GM19463 (cell line): ENCODE data around the gene INHBE.
"Not testable (repeated sequence)": the region's sequence is repeated elsewhere in the genome, so short reads cannot be mapped to it uniquely, and the experiment has no call there.

Experiments used
- ATAC-seq: cut with Tn5 transposase; IDR thresholded peaks from one replicate; pipeline ENCODE4 v1.9.1; 2021; ENCODE audit warnings: mild to moderate bottlenecking, moderate library complexity; ENCODE audit not compliant: unreplicated experiment

INHBE gene

DNA sequence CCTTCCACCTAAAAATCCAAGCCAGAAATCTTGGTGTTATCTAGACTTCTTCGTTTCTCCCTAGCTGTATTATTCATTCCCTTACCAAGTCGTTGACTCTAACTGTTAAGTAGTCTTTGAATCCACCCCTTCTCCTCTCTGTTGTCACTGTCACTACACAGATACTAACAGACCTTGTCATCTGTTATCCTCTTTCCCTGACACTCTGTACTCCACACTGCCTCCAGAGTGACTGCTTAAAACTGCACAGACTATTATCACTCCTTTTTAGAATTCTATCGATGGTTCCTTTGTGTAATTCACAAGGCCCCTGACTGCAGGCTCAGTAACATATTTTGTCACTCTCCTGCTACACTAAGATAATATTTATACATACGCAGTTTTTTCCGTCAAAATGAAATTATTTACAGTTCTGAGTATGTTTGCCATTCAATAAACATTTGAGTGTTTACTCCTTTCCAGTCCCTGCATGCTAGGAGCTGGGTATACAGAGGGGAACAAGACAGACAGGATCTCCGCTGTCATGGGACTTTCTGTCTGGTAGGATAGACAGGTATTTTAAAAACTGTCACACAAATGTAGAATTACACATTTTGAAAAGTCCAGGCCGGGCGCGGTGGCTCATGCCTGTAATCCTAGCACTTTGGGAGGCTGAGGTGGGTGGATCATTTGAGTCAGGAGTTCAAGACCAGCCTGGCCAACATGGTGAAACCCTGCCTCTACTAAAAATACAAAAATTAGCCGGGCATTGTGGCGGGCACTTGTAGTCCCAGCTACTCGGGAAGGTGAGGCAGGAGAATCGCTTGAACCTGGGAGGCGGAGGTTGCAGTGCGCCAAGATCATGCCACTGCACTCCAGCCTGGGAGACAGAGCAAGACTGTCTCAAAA, 36.5 kb downstream of the INHBE start:
- no peak for ATAC-seq

- ATAC-seq, result not testable (repeated sequence)
Observed at GRCh38 chr12:57495051-57495701, 40.1 kb downstream of the INHBE start.

DNA sequence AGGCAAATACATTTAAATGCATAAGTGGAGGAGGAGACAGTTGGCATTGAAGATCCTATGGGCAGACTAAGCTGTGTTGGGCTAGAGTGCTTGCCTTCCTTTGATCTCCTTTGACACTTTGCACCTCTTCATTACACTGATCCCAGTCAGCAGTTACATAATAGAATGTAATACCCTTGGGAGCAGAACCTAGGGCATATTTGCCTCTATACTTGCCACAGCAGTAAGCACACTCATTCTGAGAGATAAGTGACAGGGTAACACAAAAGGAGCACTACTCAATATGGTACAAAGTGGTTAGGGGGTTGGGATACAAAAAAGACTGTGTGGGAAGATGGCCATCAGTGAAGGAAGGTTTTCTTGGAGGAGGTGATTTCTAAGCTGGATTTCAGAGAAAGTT, 41.7 kb downstream of the INHBE start:
- no peak for ATAC-seq

DNA sequence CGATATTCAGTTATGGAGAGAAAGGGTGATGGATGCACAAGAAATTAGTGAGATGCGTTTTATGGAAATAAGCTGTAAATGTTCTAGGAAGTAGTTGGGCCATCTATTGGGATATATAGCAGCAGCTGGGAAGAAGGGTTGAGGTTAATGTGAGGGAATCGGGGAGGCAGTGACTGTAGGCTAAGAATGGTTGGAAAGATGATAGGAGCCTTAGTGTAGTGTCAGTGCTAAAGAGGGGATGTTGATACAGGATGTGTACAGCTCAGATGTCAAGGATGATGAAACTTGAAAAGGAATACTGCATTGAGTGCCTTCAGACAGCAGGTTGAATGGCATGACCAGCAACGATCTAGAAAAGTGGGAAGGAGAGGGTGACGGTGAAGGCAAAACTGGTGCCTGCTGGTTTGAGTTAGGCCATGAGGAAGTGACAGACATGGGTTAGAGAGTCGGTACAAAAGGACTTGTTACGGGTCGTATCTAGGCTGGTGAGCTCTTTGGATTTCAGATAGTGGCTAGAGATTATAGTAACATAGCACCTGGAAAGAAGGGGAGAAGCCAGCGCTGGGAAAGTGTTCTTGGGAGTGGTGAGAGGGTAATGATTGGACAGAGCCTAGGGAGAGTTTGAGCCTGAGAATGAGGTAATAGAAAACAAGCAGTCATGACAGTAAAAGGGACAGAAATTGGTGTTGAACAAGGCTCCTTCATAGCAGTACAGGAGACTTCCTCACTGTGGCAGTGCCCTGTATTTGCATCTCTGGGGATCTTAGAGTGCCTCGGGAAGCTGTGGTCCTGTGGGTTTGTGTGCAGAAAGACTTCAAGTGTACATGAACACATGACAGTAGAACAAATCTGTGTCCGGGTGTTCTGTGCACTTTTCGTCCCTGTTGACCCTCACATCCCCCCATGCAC, 42.4 kb downstream of the INHBE start:
- ATAC-seq, result no peak

DNA sequence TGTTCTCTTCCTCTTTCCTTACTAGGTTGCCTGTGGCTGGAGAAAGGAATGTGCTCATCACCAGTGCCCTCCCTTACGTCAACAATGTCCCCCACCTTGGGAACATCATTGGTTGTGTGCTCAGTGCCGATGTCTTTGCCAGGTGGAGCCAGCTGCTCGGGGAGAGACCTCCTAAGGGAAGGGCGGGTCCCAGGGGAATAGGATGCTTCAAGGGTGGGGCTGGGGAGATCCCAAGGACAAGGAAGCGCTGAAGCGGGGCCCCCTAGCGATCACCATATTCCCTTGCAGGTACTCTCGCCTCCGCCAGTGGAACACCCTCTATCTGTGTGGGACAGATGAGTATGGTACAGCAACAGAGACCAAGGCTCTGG, 43.0 kb downstream of the INHBE start:
- no peak for ATAC-seq

GRCh38 chr12:57498571-57498970, 43.5 kb downstream of the INHBE start:
- ATAC-seq, result no peak

- no peak for ATAC-seq
Observed at GRCh38 chr12:57500213-57500612, 45.1 kb downstream of the INHBE start.

DNA sequence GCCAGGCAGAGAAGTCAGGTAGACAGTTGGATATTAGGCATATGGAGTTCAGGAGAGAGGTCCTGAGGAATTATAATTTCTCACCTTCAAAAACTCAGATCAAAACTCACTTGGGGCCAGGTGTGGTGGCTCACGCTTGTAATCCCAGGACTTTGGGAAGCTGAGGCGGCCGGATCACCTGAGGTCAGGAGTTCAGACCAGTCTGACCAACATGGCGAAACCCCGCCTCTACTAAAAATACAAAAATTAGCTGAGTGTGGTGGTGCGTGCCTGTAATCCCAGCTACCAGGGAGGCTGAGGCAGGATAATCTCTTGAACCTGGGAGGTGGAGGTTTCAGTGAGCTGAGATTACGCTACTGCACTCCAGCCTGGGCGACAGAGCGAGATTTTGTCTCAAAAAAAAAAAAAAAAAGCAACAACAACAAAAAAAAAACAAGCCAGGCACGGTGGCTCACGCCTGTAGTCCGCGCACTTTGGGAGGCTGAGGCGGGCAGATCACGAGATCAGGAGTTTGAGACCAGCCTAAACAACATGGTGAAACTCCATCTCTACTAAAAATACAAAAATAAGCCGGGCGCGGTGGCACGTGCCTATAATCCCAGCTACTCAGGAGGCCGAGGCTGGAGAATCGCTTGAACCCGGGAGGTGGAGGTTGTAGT, 47.3 kb downstream of the INHBE start:
- ATAC-seq, result not testable (repeated sequence)

DNA sequence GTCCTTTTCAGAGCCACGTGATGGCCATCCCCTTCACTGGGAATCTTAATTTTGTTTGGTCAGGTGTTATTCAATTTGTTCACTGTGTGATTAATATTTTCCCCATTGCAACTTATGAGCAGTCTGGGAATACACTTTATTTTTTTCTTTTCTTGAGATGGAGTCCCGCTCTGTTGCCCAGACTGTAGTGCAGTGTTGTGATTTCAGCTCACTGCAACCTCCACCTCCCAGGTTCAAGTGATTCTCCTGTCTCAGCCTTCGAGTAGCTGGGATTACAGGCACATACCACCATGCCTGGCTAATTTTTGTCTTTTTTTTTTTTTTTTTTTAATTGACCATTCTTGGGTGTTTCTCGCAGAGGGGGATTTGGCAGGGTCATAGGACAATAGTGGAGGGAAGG, 51.4 kb downstream of the INHBE start:
- not testable (repeated sequence) for ATAC-seq
